22Rv1 (cell line): ENCODE data around the gene DIABLO.
"Not testable (repeated sequence)": the region's sequence is repeated elsewhere in the genome, so short reads cannot be mapped to it uniquely, and the experiment has no call there.

Experiments
- H3K27ac ChIP-seq: fragments of 450-650 bp; 2 replicates; pipeline ENCODE4 v1.5.1; 2017
- CTCF ChIP-seq: fragments of 450-650 bp; IDR thresholded peaks from 2 replicates; pipeline ENCODE4 v1.5.1; 2017; ENCODE audit warnings: mild to moderate bottlenecking
- ZFX ChIP-seq: fragments of 450-650 bp; IDR thresholded peaks from 2 replicates; pipeline ENCODE4 v1.6.1; 2017; ENCODE audit warnings: antibody characterized with exemption, borderline replicate concordance

Gene DIABLO

DNA sequence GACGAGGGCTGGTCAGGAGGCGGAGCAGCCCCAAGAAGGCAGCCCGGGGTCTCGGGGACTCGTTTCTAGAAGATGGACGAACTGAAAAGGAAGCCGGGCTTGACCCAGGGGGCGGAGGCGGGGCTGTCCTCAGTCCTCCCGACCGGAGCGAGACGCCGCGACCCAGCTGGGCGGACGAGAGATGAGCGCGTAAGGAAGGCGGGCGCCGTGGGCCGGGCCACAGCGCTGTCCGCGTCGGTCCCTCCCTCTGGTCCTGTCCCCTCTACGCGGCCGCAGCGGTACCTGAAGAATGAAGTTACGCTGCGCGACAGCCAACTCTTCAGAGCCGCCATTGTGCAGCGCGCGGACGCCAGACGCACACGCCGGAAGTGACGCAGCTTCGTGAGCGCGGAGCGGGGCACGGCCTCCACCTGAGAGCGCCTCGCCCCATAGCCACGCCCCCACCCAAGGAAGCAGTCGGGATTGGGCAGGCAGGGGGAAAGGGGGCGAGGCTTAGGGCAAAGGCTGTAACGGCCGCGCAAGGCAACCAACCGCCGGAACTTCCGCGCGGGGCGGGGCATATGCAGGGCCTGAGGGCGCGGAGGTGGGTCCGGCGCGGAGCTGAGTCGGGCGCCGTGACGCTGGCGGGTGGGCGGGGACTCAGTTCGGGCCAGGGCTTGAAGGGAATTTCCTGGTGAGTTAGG, at the start of gene DIABLO:
Gene DIABLO (minus strand): TSS at position 370 of the 683 bp plus-strand sequence. CDS start 38 bp downstream, at position 332.
- no peak for TF ChIP-seq ZFX

GRCh38 chr12:122275459-122275858, 49.6 kb upstream of the DIABLO start:
- H3K27ac ChIP-seq = no peak overlapping the region
- TF ChIP-seq CTCF (no peak), ZFX (no peak)

More for the DNA sequence above, at the start of gene DIABLO:
- H3K27ac ChIP-seq = peak within 1 kb of the TSS; percentile 95

- no peak for TF ChIP-seq ZFX
- no peak for TF ChIP-seq CTCF
- H3K27ac ChIP-seq = peak within 1 kb of the TSS; percentile 96
These were observed 40.5 kb upstream of the DIABLO start, which contains the start of gene VPS33A for GRCh38 chr12:122266230-122266901. TSS of gene VPS33A (minus strand) at chr12:122266494. CDS start at chr12:122266408, 86 bp downstream.

- H3K27ac ChIP-seq = peak overlapping the region; percentile 96
- TF ChIP-seq ZFX (no peak), CTCF (no peak)
These were observed 40.0 kb upstream of the DIABLO start for GRCh38 chr12:122265886-122266229.

GRCh38 chr12:122265476-122265875, 39.6 kb upstream of the DIABLO start:
- TF ChIP-seq ZFX = no peak
- no peak for TF ChIP-seq CTCF
- H3K27ac ChIP-seq = peak overlapping the region; percentile 96

DNA sequence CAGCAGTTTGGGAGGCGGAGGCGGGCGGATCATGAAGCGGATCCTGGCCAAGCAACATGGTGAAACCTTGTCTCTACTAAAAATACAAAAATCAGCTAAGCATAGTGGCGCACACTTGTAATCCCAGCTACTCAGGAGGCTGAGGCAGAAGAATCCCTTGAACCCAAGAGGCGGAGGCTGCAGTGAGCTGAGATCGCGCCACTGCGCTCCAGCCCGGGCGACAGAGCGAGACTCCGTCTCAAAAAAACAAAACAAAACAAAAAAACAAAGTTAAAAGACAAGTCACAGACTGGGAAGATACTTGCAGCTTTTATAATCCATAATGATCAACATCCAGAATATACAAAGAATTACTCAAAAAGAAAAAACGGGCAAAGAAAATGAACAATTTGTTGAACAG, 34.9 kb upstream of the DIABLO start:
- not testable (repeated sequence) for H3K27ac ChIP-seq

DNA sequence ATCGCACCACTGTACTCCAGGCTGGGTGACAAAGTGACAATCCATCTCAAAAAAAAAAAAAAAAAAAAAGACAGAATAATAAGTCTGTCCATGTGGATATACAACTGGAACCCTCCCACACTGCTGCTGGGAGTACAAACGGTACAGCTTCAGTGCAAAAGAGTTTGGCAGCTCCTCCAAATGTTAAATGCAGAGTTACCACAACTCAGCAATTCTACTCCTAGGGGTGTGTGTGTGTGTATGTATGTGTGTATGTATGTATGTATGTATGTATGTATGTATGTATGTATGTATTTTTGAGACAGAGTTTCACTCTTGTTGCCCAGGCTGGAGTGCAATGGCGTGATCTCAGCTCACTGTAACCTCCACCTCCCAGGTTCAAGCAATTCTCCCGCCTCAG, 33.1 kb upstream of the DIABLO start:
- H3K27ac ChIP-seq = not testable (repeated sequence)

- H3K27ac ChIP-seq = not testable (repeated sequence)
These were observed 32.6 kb upstream of the DIABLO start for GRCh38 chr12:122258462-122258861.

DNA sequence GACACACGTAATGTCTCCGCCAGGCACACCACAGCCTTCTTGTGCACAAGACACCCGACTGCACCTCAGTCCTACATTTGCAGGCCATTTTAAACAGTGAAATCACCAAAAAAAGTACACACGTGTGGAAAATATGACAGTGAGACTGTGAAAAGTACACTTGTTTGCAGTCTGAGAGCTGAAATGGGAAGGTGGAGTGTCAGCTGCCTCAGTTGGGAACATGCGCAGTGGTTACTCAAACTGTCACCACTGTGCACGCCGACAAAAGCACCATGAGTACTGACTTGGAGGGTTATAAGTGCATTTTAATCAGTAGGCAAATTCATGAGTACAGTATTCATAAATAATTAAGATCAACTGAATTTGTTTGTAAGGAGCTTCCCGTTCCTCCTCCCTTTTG, 24.7 kb upstream of the DIABLO start:
- no peak overlapping the region for H3K27ac ChIP-seq
- no peak for TF ChIP-seq ZFX
- no peak for TF ChIP-seq CTCF
